IPS-18c (cell line): ENCODE data around the gene MMP11.

Source experiments
- H3K4me3 ChIP-seq: 2 replicates; pipeline ENCODE4 v1.7.0; 2013; ENCODE audit warnings: low read depth, mild to moderate bottlenecking, low read length, moderate library complexity; ENCODE audit not compliant: insufficient read depth
- H3K9me3 ChIP-seq: one replicate; pipeline ENCODE4 v1.6.1; 2013; ENCODE audit warnings: mild to moderate bottlenecking, low read length, moderate library complexity; ENCODE audit not compliant: control insufficient read depth, insufficient read depth

The MMP11 gene

DNA sequence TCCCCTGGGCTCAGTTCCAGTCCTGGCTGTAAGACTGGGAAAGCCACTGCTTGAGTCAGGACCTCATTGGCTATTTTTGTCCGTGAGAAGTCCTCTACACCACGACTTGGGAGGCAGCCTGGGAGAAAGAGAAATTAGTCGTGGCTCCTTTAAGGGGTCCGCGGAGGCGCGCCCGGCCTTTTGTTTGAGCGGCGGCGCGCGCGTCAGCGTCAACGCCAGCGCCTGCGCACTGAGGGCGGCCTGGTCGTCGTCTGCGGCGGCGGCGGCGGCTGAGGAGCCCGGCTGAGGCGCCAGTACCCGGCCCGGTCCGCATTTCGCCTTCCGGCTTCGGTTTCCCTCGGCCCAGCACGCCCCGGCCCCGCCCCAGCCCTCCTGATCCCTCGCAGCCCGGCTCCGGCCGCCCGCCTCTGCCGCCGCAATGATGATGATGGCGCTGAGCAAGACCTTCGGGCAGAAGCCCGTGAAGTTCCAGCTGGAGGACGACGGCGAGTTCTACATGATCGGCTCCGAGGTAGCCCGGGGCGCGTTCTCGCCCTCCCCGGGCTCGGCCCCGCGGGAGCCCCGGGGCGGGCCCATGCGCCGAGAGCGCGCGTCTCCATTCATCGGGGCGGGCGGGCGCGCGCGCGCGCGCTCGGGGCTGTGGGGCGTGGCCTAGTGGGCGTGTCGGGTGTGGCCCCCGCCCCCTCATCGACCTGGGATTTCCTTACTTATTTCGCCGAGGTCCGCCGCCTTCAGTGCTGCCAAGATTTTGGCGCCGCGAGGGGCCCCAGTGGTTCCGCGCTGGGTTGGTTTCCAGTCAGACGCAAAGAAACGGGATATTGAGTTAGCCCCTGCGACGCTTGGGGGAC, 14.3 kb downstream of the MMP11 start, which contains the start of gene SMARCB1:
Gene SMARCB1, plus strand, starts transcription at position 215 of the 848 bp plus-strand sequence. Its CDS starts 204 bp downstream, at position 419.
- H3K9me3 ChIP-seq, result no peaks in the 10 kb centered on the region
- peak within 1 kb of the TSS; percentile 98 for H3K4me3 ChIP-seq

DNA sequence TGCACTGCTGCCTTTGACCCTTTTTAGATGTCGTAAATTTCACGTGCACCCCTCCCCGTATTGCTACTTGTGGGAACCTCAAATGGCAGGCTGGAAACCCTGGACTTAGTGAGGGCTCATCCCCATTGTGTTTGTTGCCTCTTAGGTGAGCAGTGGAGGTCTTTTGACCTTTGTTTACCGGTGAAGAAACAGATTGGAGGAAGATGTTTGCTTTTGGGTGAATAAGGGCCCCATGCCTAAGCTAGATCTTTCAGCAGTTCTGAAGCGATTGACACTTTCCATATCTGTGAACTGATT, 14.9 kb downstream of the MMP11 start:
- Histone ChIP-seq H3K9me3 (no peaks in the 10 kb centered on the region), H3K4me3 (peak overlapping the region; percentile 98)

DNA sequence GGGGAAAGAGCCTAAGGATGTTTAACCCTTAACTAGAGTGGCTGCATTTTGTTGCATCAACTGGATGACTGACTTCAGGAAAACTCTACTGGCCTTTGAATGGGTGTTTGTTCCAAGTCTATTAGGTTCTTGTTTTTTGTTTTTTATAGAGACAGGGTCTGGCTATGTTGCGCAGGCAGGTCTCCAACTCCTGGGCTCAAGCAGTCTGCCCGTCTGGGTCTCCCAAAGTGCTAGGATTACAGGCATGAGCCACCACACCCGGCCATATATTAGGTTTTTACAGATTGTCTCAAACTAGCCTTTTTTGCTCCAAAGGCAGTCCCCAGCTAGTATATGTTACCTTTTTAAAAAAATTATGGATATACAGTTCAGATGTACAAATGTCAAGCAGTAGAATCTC, 15.3 kb downstream of the MMP11 start:
- Histone ChIP-seq H3K4me3 (peak overlapping the region; percentile 98), H3K9me3 (no peaks in the 10 kb centered on the region)

DNA sequence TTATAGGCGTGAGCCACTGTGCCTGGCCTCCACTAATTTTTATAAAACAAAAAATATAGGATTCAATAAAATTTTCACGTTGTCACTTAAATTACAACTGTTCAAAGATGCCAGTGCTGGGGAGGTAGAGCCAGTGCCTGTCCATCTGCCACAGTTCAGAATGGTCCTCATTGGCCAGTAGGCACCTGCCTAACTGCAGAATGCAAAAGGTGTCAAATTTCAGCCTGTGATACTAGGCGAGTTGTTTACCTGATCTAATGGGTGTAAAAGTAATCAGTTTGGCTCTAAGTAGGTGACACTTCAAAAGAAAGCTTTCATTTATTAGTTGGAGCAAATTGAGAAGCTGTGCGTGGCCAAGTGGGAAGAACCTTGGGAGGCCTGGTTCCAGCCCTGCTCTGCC, 16.5 kb downstream of the MMP11 start:
- Histone ChIP-seq H3K9me3 (no peaks in the 10 kb centered on the region), H3K4me3 (no peak overlapping the region)

DNA sequence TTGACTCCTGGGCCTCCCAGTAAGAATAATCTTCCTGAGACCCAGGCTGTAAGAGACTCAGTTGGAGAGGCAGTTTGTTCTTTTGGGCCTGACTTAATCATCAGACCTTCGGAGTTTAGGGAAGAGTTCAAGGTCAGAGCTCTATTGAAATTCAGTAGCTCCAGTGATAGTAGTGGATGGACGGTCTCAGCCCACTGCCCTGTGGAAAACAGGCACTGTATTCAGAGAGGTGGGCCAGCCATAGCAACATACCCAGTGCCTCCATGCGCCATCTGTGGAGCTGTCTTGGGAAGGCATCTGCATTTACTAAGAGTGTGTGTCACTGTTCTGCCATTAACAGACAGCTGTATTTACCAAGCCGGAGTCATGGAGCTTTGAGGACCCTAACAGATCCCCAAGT, 17.0 kb downstream of the MMP11 start:
- H3K4me3 ChIP-seq, result no peak overlapping the region
- no peaks in the 10 kb centered on the region for H3K9me3 ChIP-seq

DNA sequence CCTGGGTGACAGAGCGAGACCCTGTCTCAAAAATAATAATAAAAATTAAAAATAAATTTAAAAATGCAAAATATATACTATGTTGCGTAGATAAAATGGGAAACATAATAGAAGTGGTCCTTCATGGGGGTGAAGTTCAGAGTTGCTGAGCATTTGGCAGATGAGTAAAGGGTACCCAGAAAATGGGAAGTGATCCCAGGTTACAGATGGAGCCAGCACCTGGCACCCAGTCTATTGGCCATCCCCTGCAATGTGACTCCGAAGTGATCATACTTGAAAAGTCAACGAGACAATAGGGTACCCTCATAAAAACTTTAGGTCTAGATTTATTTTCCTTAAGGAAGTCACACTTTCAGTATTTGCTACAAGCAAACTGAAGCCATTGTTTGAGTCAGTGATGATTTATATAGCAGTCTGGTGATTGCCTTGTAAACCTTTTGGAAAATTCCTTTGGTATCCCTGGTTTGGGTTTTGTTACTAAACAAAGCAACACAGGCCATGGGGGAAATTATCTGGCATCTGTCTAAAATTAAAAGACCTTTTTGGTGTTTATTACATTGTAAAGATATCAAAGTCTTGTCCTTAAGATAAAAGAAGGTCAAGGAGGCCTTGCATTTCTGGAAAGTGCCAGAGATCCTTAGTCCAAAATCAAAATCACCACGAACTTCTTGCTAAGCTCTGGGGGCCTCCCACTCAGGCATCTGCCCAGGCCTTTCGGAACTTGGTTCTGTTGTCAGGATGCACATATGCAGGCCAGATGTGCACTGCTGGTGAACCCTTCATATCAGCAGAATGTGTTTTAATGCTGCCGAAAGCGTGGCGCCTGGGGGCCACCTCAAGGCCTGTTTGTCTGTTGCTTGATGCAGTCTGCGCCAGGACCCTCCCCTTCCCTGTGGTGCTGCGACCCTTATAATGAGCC, 18.4 kb downstream of the MMP11 start:
- no peaks in the 10 kb centered on the region for H3K9me3 ChIP-seq
- no peak overlapping the region for H3K4me3 ChIP-seq

DNA sequence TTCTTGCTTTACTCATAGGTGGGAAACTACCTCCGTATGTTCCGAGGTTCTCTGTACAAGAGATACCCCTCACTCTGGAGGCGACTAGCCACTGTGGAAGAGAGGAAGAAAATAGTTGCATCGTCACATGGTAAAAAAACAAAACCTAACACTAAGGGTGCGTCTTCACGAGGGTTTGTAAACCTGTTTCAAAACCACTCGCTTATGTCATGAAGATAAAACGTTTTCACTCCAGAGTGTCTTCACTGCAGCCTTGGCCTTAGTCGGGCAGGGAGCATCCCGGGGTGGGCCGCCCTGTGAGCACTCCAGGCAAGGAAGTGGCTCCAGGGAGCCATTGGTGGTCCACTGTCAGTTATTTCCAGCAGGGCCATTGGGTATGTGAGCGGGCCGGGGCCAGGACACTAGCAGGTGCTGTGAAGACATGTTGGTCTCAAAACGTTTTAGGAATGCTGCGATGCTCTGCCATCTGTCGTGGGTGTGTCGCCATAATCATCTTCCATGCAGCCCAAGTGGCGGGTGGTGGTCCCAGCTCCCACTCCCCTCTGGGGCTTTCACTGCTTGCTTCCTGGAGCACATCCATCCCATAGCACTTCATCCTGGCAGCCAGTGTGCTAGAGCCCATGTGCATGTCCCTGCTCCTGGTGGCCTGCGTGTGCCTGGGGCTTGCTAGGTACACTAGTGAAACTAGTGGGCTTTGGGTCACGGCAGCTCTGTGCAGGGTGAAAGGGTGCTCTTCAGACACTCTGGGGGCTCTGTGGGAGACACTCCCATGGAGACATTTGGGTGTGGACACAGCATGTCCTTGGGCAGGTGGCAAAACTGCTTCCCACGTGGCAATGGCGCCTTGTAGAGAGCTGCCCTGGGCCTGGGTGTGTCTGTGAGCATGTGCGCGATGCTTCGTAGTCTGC, 19.3 kb downstream of the MMP11 start:
- no peak overlapping the region for H3K4me3 ChIP-seq
- H3K9me3 ChIP-seq, result no peaks in the 10 kb centered on the region

DNA sequence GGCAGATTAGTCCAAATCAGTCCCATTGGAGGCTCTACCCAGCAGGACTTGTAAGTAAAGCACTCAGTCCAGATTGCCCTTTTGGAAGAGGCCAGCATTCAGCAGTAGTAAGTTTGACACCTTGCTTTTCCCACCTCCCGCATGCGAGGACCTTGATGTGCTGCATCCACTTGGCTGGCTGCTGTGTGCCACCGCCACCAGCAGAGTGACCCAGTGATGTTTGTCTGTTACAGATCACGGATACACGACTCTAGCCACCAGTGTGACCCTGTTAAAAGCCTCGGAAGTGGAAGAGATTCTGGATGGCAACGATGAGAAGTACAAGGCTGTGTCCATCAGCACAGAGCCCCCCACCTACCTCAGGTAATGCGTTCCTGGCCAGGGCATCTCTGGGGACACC, 20.7 kb downstream of the MMP11 start:
- no peak overlapping the region for H3K4me3 ChIP-seq
- H3K9me3 ChIP-seq, result no peaks in the 10 kb centered on the region

DNA sequence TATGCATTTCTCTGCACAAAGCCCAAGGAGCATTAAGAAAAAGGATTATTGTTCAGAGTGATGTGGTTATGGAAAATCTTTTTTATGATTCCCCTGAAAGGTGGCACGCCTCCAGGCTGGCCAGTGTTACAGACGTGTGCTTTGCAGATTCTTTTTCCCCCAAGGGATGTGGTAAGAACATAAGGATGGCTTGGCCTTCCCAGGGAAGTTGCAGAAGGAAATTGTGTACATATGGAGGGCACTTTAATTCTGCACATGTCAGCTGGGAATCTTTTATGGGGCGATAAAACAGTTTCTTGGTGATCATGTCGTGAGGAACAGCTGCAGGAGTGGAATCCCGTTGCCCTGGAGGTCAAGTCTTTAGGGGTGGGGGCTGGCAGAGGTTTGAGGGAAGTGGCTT, 23.8 kb downstream of the MMP11 start:
- Histone ChIP-seq H3K4me3 (no peak overlapping the region), H3K9me3 (no peaks in the 10 kb centered on the region)

DNA sequence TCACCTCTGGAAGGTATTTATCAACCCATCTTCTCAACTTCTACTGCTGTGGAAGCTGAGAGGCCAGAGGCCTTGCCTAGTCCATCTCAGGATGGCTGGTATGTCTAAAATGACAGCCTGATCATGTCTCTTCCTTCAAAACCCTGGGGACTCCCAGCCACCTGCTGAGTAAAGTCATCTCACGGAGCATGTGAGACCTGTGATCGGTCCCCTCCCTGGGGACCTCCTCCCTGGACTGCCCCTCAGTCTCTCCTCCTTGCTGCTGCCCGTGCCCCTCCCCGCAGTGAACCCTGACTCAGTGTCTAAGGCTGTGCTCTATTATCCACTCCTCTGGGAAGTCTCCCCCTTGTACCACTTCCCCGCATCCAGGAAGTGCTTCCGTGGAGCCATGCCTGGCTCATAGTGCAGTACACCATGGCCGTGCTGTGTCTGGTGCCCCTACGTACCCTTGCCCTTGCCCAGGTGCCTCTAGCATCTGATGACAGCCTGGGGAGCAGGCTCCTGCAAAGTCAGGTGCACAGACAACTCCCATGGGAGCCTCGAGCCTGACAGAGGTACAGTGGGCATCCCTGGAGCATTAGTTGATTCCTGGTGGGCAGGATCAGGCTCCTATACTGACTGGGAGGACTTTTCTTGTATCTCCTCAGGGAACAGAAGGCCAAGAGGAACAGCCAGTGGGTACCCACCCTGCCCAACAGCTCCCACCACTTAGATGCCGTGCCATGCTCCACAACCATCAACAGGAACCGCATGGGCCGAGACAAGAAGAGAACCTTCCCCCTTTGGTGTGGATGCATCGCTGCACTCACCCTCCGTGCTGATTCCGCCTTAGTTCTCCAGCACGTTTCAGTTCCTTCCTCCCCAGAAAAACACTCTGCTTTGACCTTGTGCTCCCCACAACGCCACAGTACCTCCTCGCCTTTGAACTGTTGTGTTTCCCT, 27.9 kb downstream of the MMP11 start:
- Histone ChIP-seq H3K9me3 (no peaks in the 10 kb centered on the region), H3K4me3 (no peak overlapping the region)

DNA sequence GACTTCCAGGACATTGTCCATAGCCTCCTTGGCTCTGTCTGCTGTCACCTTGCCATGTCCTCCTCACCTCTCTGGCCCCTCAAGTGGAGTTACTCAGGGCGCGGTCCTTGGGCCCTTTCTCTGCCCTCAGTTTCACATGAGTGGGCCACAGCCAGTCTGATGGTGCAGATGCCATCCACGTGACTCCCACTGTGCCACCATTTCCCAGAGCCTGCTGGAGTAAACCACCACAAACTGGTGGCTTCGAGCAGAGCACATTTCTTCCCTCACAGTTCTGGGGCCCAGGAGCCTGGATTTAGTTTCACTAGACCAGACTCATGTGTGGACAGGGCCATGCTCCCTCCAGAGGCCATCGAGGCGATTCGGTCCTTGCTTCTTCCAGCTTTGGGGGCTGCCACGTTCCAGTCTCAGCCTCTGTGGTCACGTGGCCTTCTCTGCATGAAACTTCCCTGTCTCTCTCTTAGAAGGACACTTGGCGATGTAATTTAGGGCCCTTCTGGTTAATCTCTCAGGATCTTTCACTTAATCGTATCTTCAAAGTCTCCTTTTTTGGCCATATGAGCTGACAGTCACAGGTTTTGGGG, 28.7 kb downstream of the MMP11 start:
- H3K9me3 ChIP-seq, result no peaks in the 10 kb centered on the region
- H3K4me3 ChIP-seq, result no peak overlapping the region

DNA sequence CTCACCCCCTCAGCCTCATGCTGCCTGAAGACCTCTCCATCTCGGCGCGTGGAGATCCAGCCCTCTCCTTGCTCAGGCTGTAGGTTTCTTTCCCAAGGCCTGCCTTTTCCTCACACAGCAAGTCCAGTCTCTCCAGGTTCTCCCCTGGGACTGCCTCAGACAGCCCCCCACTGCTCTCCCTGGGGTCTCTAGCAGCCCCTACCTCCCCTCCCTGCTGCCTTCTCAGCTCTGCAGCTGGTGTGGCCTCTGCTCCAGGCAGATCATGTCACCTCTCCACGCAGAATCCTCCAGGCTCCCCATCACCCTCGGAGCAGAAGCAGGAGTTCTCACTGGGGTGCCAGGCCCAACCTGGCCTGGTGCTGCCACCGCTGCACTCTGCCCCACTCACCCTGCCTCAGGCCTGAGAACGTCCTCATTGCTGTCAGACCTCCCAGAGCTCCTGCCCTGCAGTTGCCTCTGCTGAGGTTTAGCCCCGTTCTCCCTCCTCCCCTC, 29.3 kb downstream of the MMP11 start:
- no peak overlapping the region for H3K4me3 ChIP-seq
- no peaks in the 10 kb centered on the region for H3K9me3 ChIP-seq

DNA sequence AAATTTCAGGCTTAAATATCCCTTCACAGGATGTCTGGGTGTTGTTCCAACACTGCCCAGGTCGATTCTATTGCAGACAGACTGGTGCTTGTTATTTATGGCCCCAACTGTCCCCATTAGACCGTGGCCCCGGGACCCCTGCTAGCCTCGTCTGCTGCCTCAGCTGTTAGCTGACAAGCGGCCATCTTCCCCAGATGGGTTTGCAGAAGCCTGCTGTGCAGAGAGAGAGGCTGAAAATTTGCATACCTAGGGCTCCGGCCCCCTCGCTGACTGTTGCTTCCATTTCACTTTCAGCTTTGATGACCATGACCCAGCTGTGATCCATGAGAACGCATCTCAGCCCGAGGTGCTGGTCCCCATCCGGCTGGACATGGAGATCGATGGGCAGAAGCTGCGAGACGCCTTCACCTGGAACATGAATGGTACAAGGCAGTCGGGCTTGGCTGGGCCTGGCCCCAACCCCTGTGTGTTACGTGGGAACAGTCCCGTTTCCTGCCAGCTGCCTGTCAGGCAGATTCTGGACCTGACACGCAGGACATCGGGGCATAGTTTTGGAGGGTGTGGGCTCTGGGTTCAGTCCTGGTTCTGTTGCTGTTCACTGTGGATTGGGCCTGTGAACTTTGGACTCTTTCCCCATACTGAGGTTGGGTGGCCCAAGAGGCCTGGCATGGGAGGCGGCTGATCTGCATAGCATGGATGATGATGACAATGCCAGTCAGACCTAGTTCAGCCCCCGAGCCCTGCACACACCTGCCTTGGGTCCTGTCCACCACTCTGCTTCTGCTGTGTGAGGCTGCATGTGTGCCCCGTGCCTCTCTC, 30.6 kb downstream of the MMP11 start:
- Histone ChIP-seq H3K9me3 (no peaks in the 10 kb centered on the region), H3K4me3 (no peak overlapping the region)

DNA sequence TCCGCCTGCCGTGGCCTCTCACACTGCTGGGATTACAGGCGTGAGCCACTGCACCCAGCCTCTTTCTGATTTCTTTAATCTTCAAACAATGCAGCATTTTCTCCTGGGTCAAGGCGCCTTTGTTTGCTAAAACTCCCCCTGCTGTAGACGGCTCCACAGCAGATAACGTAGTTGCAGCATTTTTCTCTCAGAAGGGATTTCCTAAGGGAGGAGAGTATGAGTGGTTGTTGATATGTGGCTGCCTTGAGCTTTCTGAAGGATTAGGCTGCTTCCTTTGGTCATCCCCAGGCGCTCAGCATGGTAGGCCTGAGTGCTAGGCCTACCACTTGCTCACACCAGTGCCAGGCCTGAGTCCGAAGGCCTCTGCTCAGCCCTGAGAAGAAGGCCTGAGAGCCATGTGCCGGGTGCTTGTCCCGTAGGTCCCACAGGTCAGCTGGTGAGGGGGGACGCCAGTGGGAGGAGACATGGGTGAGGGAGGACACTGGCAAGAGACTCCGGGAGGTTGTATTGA, 32.2 kb downstream of the MMP11 start:
- Histone ChIP-seq H3K4me3 (no peak overlapping the region), H3K9me3 (no peaks in the 10 kb centered on the region)

DNA sequence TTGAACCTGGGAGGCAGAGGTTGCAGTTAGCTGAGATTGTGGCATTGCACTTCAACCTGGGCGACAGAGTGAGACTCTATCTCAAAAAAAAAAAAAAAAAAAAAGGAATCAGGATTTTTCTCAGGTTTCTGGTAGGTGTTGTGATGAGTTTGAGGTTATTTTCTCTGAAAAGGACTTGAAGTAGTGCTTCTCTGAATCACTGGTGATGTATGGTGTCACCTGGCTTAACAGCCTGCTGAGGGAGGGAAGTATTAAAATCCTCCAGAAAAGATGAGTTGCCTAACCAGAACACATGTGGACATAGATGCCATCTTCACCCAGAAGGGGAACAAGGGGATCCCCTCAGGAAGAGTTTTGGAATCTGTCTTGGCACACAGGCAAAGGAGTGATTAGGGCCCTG, 34.2 kb downstream of the MMP11 start:
- no peaks in the 10 kb centered on the region for H3K9me3 ChIP-seq
- H3K4me3 ChIP-seq, result no peak overlapping the region
